ENCODE data around the gene TSSK2.
"Not testable (repeated sequence)": the region's sequence is repeated elsewhere in the genome, so short reads cannot be mapped to it uniquely, and the experiment has no call there.

The TSSK2 gene

GRCh38 chr22:19084126-19084525 is 47.0 kb upstream of the TSSK2 start:
- H3K14ac ChIP-seq (ENCODE audit: low read length); H3K4me2 ChIP-seq (ENCODE audit: insufficient read depth, low read length, poor library complexity, severe bottlenecking); H3K23ac ChIP-seq (ENCODE audit: low read depth, low read length, poor library complexity); H3K27ac ChIP-seq (replicated peaks; ENCODE audit: low read length); H4K91ac ChIP-seq (ENCODE audit: low read depth, low read length, poor library complexity); H3K27me3 ChIP-seq (ENCODE audit: control insufficient read depth in 3 of 3, insufficient read depth in 3 of 3, low read depth in 1 of 3, low read length in 3 of 3); H3K9ac ChIP-seq (ENCODE audit: low read depth, low read length, poor library complexity); H2AK5ac ChIP-seq (ENCODE audit: low read depth, low read length); H3K9me3 ChIP-seq (replicated peaks in 1 of 2; ENCODE audit: control insufficient read depth in 2 of 2, insufficient read depth in 1 of 2, low read depth in 1 of 2, low read length in 2 of 2); H3K4me3 ChIP-seq (ENCODE audit: low read length in 2 of 2); H3K4ac ChIP-seq (ENCODE audit: low read length); H2BK120ac ChIP-seq (ENCODE audit: low read depth, low read length); H3K79me1 ChIP-seq (ENCODE audit: low read depth, low read length); H2BK12ac ChIP-seq (ENCODE audit: low read length); H2BK5ac ChIP-seq (ENCODE audit: low read length); H4K8ac ChIP-seq (ENCODE audit: low read depth, low read length); H3K18ac ChIP-seq (ENCODE audit: low read length); H2BK15ac ChIP-seq (ENCODE audit: low read length); DNase-seq (ENCODE audit: low spot score); H2AFZ ChIP-seq (ENCODE audit: low read length): not testable (repeated sequence)
- Histone ChIP-seq H3K36me3 (replicated peaks in 1 of 2; ENCODE audit: control insufficient read depth in 2 of 2, insufficient read depth in 2 of 2, low read length in 2 of 2) (peaks cover 18 to 57% of the 10 kb centered on the region in 2 donors), H3K4me1 (ENCODE audit: control insufficient read depth in 2 of 2, insufficient read depth in 1 of 2, low read depth in 1 of 2, low read length in 2 of 2) (peaks cover 0 to 20% of the 10 kb centered on the region in 2 donors)
- no CpG with 5 or more reads among the region's 30 CpGs for whole genome bisulfite sequencing, 2 donors (ENCODE audit: extremely low coverage in 2 of 2, insufficient read length in 2 of 2, insufficient replicate concordance in 1 of 2)

DNA sequence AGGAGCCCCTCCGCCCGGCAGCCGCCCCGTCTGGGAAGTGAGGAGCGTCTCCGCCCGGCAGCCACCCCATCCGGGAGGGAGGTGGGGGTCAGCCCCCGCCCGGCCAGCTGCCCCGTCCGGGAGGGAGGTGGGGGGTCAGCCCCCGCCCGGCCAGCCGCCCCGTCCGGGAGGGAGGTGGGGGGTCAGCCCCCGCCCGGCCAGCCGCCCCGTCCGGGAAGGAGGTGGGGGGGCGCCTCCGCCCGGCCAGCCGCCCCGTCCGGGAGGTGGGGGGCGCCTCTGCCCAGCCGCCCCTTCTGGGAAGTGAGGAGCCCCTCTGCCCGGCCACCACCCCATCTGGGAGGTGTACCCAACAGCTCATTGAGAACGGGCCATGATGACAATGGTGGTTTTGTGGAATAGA is 46.5 kb upstream of the TSSK2 start:
- not testable (repeated sequence) for H3K14ac ChIP-seq (ENCODE audit: low read length); H2BK15ac ChIP-seq (ENCODE audit: low read length)
- WGBS, 2 donors (ENCODE audit: extremely low coverage in 2 of 2, insufficient read length in 2 of 2, insufficient replicate concordance in 1 of 2) = no CpG with 5 or more reads among the region's 32 CpGs

DNA sequence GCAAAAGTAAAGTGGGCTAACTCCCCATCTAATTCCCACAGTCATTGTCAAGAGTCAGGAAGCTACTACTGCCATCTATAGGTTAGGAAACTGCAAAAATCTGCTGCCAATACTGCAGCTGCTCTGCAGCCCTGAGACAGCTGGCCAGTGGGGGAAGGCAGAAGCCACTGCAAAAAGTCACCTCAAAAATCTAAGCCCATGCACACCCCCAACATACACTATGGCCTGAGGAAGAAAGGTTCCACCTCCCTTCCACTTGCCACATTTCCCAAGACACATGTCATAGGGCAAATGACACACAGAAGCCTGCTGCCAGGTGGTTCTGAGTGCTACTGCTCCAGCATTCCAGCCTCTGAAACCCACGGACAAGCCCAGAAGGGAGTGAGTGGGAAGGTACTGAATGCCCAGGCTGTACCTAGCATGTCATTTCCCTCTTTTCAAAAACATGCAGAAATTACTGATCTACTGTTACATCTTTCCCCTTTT is 45.8 kb upstream of the TSSK2 start:
- H2BK12ac ChIP-seq (ENCODE audit: low read length) = no peak overlapping the region
- H3K4ac ChIP-seq (ENCODE audit: low read length) = no peak overlapping the region
- H3K18ac ChIP-seq (ENCODE audit: low read length) = no peak overlapping the region
- H3K14ac ChIP-seq (ENCODE audit: low read length) = no peak overlapping the region
- no peak for DNase-seq (ENCODE audit: low spot score)
- no peaks in the 10 kb centered on the region for H3K79me1 ChIP-seq (ENCODE audit: low read depth, low read length)
- no peak overlapping the region for H3K23ac ChIP-seq (ENCODE audit: low read depth, low read length, poor library complexity)
- peaks cover 13 to 50% of the 10 kb centered on the region in 2 donors for H3K36me3 ChIP-seq (replicated peaks in 1 of 2; ENCODE audit: control insufficient read depth in 2 of 2, insufficient read depth in 2 of 2, low read length in 2 of 2)
- H3K9me3 ChIP-seq (replicated peaks in 1 of 2; ENCODE audit: control insufficient read depth in 2 of 2, insufficient read depth in 1 of 2, low read depth in 1 of 2, low read length in 2 of 2) = peaks cover 0 to 5% of the 10 kb centered on the region in 2 donors
- no peak overlapping the region for H2BK5ac ChIP-seq (ENCODE audit: low read length)
- H4K8ac ChIP-seq (ENCODE audit: low read depth, low read length) = no peak overlapping the region
- H4K91ac ChIP-seq (ENCODE audit: low read depth, low read length, poor library complexity) = no peak overlapping the region
- no peak overlapping the region for H3K4me2 ChIP-seq (ENCODE audit: insufficient read depth, low read length, poor library complexity, severe bottlenecking)
- no peak overlapping the region for H3K27ac ChIP-seq (replicated peaks; ENCODE audit: low read length)
- H2BK15ac ChIP-seq (ENCODE audit: low read length) = no peak overlapping the region
- no peak overlapping the region for H3K4me3 ChIP-seq (ENCODE audit: low read length in 2 of 2)
- no peaks in the 10 kb centered on the region for H3K27me3 ChIP-seq (ENCODE audit: control insufficient read depth in 3 of 3, insufficient read depth in 3 of 3, low read depth in 1 of 3, low read length in 3 of 3)
- no peak overlapping the region for H3K9ac ChIP-seq (ENCODE audit: low read depth, low read length, poor library complexity)
- no peak overlapping the region for H2AFZ ChIP-seq (ENCODE audit: low read length)
- H2AK5ac ChIP-seq (ENCODE audit: low read depth, low read length) = no peak overlapping the region
- no CpG with 5 or more reads among the region's 1 CpG for WGBS, 2 donors (ENCODE audit: extremely low coverage in 2 of 2, insufficient read length in 2 of 2, insufficient replicate concordance in 1 of 2)
- peaks cover 0 to 20% of the 10 kb centered on the region in 2 donors for H3K4me1 ChIP-seq (ENCODE audit: control insufficient read depth in 2 of 2, insufficient read depth in 1 of 2, low read depth in 1 of 2, low read length in 2 of 2)
- H2BK120ac ChIP-seq (ENCODE audit: low read depth, low read length) = no peak overlapping the region

More for the DNA sequence above, 46.5 kb upstream of the TSSK2 start:
- not testable (repeated sequence) for H3K27me3 ChIP-seq (ENCODE audit: control insufficient read depth in 3 of 3, insufficient read depth in 3 of 3, low read depth in 1 of 3, low read length in 3 of 3); H2BK120ac ChIP-seq (ENCODE audit: low read depth, low read length); H4K8ac ChIP-seq (ENCODE audit: low read depth, low read length); H3K9ac ChIP-seq (ENCODE audit: low read depth, low read length, poor library complexity); H4K91ac ChIP-seq (ENCODE audit: low read depth, low read length, poor library complexity); H3K4ac ChIP-seq (ENCODE audit: low read length); H3K9me3 ChIP-seq (replicated peaks in 1 of 2; ENCODE audit: control insufficient read depth in 2 of 2, insufficient read depth in 1 of 2, low read depth in 1 of 2, low read length in 2 of 2); H2AK5ac ChIP-seq (ENCODE audit: low read depth, low read length); H3K18ac ChIP-seq (ENCODE audit: low read length); H3K27ac ChIP-seq (replicated peaks; ENCODE audit: low read length); H2BK12ac ChIP-seq (ENCODE audit: low read length); H3K79me1 ChIP-seq (ENCODE audit: low read depth, low read length); H2BK5ac ChIP-seq (ENCODE audit: low read length); H3K23ac ChIP-seq (ENCODE audit: low read depth, low read length, poor library complexity); H3K4me3 ChIP-seq (ENCODE audit: low read length in 2 of 2); DNase-seq (ENCODE audit: low spot score); H3K4me2 ChIP-seq (ENCODE audit: insufficient read depth, low read length, poor library complexity, severe bottlenecking); H2AFZ ChIP-seq (ENCODE audit: low read length)
- H3K36me3 ChIP-seq (replicated peaks in 1 of 2; ENCODE audit: control insufficient read depth in 2 of 2, insufficient read depth in 2 of 2, low read length in 2 of 2) = peaks cover 17 to 57% of the 10 kb centered on the region in 2 donors
- H3K4me1 ChIP-seq (ENCODE audit: control insufficient read depth in 2 of 2, insufficient read depth in 1 of 2, low read depth in 1 of 2, low read length in 2 of 2) = peaks cover 0 to 20% of the 10 kb centered on the region in 2 donors

DNA sequence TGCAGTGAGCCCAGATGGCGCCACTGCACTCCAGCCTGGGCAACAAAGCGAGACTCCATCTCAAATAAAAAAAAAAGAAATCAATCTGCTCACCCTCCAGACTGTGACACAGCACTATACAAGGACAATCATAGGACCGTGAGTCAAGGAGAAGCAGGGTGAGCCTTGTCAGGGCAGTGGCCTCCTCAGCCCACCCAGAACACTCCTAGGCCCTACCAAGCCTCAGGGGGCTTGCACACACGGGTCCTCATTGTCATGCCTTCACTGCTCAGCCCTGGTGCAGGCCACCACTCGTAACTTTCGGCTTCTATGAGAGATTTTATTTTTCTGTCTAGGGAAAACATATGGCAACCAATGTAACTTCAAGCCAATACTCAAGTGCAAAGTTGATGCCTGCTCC is 44.7 kb upstream of the TSSK2 start:
- Histone ChIP-seq H3K18ac (ENCODE audit: low read length) (no peak overlapping the region), H4K8ac (ENCODE audit: low read depth, low read length) (no peak overlapping the region), H3K14ac (ENCODE audit: low read length) (no peak overlapping the region), H3K27ac (replicated peaks; ENCODE audit: low read length) (no peak overlapping the region), H2BK5ac (ENCODE audit: low read length) (no peak overlapping the region), H3K79me1 (ENCODE audit: low read depth, low read length) (no peaks in the 10 kb centered on the region), H3K4me1 (ENCODE audit: control insufficient read depth in 2 of 2, insufficient read depth in 1 of 2, low read depth in 1 of 2, low read length in 2 of 2) (peaks cover 0 to 20% of the 10 kb centered on the region in 2 donors), H3K36me3 (replicated peaks in 1 of 2; ENCODE audit: control insufficient read depth in 2 of 2, insufficient read depth in 2 of 2, low read length in 2 of 2) (peaks cover 11 to 40% of the 10 kb centered on the region in 2 donors), H3K4me3 (ENCODE audit: low read length in 2 of 2) (no peak overlapping the region), H3K23ac (ENCODE audit: low read depth, low read length, poor library complexity) (no peak overlapping the region), H2AFZ (ENCODE audit: low read length) (no peak overlapping the region), H4K91ac (ENCODE audit: low read depth, low read length, poor library complexity) (no peak overlapping the region), H2BK12ac (ENCODE audit: low read length) (no peak overlapping the region), H3K4me2 (ENCODE audit: insufficient read depth, low read length, poor library complexity, severe bottlenecking) (no peak overlapping the region), H3K9ac (ENCODE audit: low read depth, low read length, poor library complexity) (no peak overlapping the region), H3K9me3 (replicated peaks in 1 of 2; ENCODE audit: control insufficient read depth in 2 of 2, insufficient read depth in 1 of 2, low read depth in 1 of 2, low read length in 2 of 2) (peaks cover 0 to 5% of the 10 kb centered on the region in 2 donors), H3K27me3 (ENCODE audit: control insufficient read depth in 3 of 3, insufficient read depth in 3 of 3, low read depth in 1 of 3, low read length in 3 of 3) (no peaks in the 10 kb centered on the region), H2AK5ac (ENCODE audit: low read depth, low read length) (no peak overlapping the region), H3K4ac (ENCODE audit: low read length) (no peak overlapping the region), H2BK15ac (ENCODE audit: low read length) (no peak overlapping the region), H2BK120ac (ENCODE audit: low read depth, low read length) (no peak overlapping the region)
- whole genome bisulfite sequencing, 2 donors (ENCODE audit: extremely low coverage in 2 of 2, insufficient read length in 2 of 2, insufficient replicate concordance in 1 of 2) = no CpG with 5 or more reads among the region's 6 CpGs
- no peak for DNase-seq (ENCODE audit: low spot score)

All from neuronal stem cell (in vitro differentiated cells).